ENCODE data around the gene MOV10.

GRCh38 chr1:112704391-112704933 is 30.0 kb downstream of the MOV10 start:
- TF ChIP-seq CTCF (IDR thresholded peaks at IDR 0.05), result no peak
- no peak for TF ChIP-seq POLR2AphosphoS5 (IDR thresholded peaks at IDR 0.05)
- no peak for TF ChIP-seq EP300 (IDR thresholded peaks at IDR 0.05)
- no peak for TF ChIP-seq POLR2A (IDR thresholded peaks at IDR 0.05)

All from stomach (tissue), 4 donors.